Muscle layer of duodenum (tissue), 2 donors: ENCODE measurements around the gene OR2M7.
"Not testable (repeated sequence)": the region's sequence is repeated elsewhere in the genome, so short reads cannot be mapped to it uniquely, and the experiment has no call there.

ENCODE experiments used
- H3K27ac ChIP-seq: one replicate; pipeline ENCODE4 v1.7.0; 2013; ENCODE audit warnings: mild to moderate bottlenecking, low read length
- H3K27me3 ChIP-seq: one replicate; pipeline ENCODE4 v1.7.0; 2013; ENCODE audit warnings: low read depth, mild to moderate bottlenecking, control low read depth, low read length
- H3K36me3 ChIP-seq, 2 donors: one replicate each; pipeline ENCODE4 v1.7.0; 2013; ENCODE audit warnings: low read length in 2 of 2, control low read depth in 1 of 2, mild to moderate bottlenecking in 1 of 2; ENCODE audit not compliant: insufficient read depth in 2 of 2, control insufficient read depth in 1 of 2
- H3K4me1 ChIP-seq, 2 donors: one replicate each; pipeline ENCODE4 v1.7.0; 2013; ENCODE audit warnings: low read length in 2 of 2, mild to moderate bottlenecking in 2 of 2, control low read depth in 1 of 2, moderate library complexity in 1 of 2; ENCODE audit not compliant: insufficient read depth in 2 of 2, control insufficient read depth in 1 of 2
- H3K4me3 ChIP-seq, 2 donors: one replicate each; pipeline ENCODE4 v1.7.0; 2013; ENCODE audit warnings: low read length in 2 of 2, low read depth in 1 of 2, mild to moderate bottlenecking in 1 of 2
- H3K9me3 ChIP-seq, 2 donors: one replicate each; pipeline ENCODE4 v1.7.0; 2013; ENCODE audit warnings: low read length in 2 of 2, control low read depth in 1 of 2, mild to moderate bottlenecking in 1 of 2; ENCODE audit not compliant: control insufficient read depth in 1 of 2
- donor health status: healthy.

The OR2M7 gene

GRCh38 chr1:248305672-248306071 lies 18.7 kb downstream of the OR2M7 start:
- H3K4me3 ChIP-seq, H3K9me3 ChIP-seq, H3K27ac ChIP-seq, H3K36me3 ChIP-seq, H3K4me1 ChIP-seq, H3K27me3 ChIP-seq: not testable (repeated sequence)

GRCh38 chr1:248303324-248303723 lies 21.0 kb downstream of the OR2M7 start, which contains the start of gene OR2T12:
OR2T12 (minus strand) TSS chr1:248303424; CDS start chr1:248295578, 7,846 bp downstream.
- no peaks in the 10 kb centered on the region for H3K36me3 ChIP-seq
- no peak within 1 kb of the TSS for H3K27ac ChIP-seq
- peaks cover 0 to 2% of the 10 kb centered on the region in 2 donors for H3K9me3 ChIP-seq
- no peaks in the 10 kb centered on the region for H3K27me3 ChIP-seq
- no peak within 1 kb of the TSS for H3K4me3 ChIP-seq
- no peaks in the 10 kb centered on the region for H3K4me1 ChIP-seq

- no peaks in the 10 kb centered on the region for H3K4me1 ChIP-seq
- H3K36me3 ChIP-seq, result no peaks in the 10 kb centered on the region
- H3K9me3 ChIP-seq, result peaks cover 0 to 5% of the 10 kb centered on the region in 2 donors
- H3K4me3 ChIP-seq, result no peak overlapping the region
- H3K27me3 ChIP-seq, result no peaks in the 10 kb centered on the region
- no peak overlapping the region for H3K27ac ChIP-seq
Measured at GRCh38 chr1:248288391-248288790, 36.0 kb downstream of the OR2M7 start.

- H3K27ac ChIP-seq, result no peak within 1 kb of the TSS
- peaks cover 0 to 2% of the 10 kb centered on the region in 2 donors for H3K9me3 ChIP-seq
- H3K27me3 ChIP-seq, result no peaks in the 10 kb centered on the region
- H3K4me1 ChIP-seq, result no peaks in the 10 kb centered on the region
- H3K4me3 ChIP-seq, result no peak within 1 kb of the TSS
- no peaks in the 10 kb centered on the region for H3K36me3 ChIP-seq
Measured at GRCh38 chr1:248277876-248278275, 46.5 kb downstream of the OR2M7 start, which contains the start of gene OR2T33. OR2T33 (minus strand) TSS chr1:248277976; CDS start chr1:248273814, 4,162 bp downstream.
